HG02973 (cell line): ENCODE measurements around the gene ABCF3.

ENCODE experiments used
- ATAC-seq: cut with Tn5 transposase; IDR thresholded peaks from one replicate; pipeline ENCODE4 v1.9.1; 2021; ENCODE audit warnings: moderate library complexity; ENCODE audit not compliant: unreplicated experiment

The ABCF3 gene

DNA sequence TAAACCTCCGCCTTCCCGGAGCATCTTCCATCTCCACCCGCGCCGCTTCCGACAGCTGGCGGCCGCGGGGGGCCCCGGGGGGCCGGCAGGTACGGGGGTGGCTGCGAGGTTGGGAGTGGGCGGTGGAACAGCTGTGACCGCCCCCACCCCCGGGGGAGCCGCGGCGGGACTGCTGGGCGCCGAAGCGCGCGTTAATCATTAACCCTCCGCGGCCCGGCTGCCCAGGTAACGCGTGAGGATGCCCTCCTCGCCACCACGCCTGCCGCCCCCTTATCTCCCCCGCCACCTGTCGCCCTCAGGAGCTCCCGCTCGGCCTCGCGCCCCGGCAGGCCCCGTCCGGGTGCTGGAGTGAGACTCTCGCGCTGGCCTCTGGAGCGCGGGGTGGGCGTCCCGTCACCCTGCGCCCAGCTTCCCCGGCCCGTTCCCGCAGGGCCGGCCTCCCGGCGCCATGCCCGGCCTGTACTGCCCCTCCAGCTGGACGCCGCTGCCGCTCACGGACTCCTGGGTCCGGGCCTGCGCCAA, 44.1 kb downstream of the ABCF3 start:
- no peak for ATAC-seq

DNA sequence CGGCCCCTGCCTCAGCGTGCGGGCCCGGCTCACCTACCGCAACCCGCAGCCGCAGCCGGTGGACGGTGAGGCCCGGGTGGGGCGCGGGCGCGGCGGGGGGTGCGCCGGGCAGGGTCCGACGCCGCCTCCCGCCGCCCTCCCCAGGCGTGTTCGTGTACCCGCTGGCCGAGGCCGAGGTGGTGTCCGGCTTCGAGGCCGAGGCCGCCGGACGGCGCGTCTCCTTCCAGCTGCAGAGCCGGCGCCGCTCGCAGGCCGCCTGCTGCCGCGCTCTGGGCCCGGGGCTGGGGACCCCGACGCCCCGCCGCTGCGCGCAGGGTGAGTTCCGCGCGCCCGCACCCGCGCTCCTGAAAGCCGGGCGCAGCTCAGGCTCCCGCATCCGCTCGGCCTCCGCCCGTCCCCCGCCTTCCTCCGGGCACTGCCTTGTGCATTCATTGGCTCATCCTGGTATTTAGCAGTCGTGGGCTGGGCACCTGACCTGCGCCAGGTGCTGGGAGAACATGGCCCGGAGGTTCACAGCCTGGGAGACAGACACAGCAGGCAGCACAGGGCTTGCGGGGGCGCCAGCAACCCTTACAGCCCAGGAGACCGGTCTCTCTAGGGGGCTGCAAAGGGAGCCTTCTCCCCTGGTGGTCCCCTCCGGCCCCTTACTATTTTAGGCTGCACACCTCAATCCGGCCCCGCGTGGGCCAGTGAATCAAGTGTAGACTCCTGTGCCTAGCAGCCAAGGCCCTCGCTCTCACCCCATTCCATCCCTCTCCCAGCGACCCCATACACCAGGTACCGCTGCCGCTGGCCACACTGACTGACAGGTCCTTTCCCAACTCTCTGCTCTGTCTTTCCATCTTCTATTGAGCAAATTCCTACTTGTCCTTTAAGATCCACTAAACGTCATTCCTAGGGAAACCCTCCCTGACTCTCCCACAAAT, 44.9 kb downstream of the ABCF3 start:
- no peak for ATAC-seq

DNA sequence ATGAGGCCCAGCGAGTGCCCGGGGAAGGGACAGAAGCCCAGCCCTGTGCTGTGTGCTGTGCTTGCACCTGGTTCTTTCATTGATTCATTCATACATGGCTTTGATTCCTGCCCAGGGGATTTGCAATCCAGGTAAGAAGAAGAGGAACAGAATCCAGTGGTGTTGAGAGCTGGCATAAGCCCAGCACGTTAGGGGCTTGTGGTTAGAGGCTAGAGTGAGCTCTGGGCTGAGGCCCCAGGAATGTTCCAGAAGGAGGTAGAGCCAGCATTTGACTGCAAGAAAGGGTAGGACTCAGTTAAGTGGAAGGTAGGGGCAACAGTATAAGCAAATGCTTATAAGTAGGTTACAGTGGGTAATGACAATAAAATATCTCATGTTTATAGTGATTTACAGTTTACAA, 45.7 kb downstream of the ABCF3 start:
- ATAC-seq = no peak

DNA sequence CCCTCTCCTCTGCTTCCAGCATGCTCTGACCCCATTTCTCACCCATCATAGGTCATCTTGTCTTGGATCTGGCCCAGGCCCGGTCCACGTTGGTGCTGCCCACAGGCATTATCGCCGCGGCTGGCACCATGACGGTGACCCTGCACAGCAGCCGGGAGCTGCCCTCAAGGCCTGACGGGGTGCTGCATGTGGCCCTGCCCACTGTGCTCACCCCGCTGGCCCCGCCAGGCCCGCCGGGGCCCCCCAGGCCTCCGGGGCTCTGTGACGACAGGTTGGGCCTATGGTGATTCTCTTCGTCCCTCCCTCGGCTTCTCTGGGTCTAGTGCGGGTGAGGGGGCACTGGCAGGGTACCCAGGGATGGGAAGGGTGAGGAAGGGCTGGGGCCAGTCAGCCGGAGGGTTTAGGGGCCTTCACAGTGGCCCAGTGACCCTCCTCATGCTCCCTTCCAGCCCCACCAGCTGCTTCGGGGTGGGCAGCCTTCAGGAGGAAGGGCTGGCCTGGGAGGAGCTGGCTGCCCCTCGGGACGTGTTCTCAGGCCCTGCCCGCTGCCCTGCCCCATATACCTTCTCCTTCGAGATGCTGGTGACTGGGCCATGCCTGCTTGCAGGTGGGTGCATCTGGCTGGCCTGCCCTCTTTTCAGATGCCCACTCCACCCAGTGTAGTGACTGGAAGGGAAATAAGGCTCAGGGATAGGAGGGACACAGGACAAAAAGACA, 47.3 kb downstream of the ABCF3 start:
- no peak for ATAC-seq

DNA sequence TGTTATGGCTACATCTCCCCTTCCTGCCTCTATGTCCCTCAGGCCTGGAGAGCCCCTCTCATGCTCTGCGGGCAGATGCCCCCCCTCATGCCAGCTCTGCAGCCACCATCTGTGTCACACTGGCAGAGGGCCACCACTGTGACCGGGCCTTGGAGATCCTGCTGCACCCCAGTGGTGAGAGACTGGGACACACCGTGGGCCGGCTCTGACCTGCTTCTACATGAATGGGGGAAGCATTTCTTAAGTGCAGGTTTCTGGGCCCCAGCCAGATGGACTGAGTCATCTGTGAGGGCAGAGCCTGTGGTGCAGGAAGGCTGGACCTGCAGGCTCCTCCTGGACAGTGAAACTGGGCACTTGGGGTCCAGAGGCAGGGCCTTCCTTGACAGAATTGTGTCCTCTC, 48.2 kb downstream of the ABCF3 start:
- no peak for ATAC-seq

DNA sequence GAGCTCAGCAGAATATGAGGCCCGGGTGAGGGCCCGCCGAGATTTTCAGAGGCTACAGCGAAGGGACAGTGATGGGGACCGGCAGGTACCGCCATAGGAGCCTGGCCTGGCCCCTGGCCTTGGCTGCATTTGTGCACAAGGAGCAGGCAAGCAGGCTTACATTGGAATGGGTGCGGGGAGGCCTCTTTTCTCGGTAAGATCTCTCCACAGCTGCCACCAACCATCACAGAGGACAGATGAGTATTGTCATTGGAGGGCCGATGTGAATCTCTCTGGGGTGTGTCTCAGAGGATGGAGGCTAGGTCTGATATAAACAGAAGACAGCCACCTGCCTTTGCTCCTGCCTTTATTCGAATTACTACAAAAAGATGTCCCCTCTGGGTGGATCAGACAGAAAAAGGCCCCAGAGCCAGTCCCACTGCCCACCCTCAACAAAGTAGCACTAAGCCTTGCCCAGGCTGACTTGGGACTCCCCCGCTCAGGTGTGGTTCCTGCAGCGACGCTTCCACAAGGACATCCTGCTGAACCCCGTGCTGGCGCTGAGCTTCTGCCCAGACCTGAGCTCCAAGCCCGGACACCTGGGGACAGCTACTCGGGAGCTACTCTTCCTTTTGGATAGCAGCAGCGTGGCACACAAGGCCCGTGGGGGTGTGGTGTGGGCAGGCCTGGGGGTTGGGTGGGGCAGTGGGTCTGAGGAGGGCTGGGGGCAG, 48.8 kb downstream of the ABCF3 start:
- no peak for ATAC-seq

DNA sequence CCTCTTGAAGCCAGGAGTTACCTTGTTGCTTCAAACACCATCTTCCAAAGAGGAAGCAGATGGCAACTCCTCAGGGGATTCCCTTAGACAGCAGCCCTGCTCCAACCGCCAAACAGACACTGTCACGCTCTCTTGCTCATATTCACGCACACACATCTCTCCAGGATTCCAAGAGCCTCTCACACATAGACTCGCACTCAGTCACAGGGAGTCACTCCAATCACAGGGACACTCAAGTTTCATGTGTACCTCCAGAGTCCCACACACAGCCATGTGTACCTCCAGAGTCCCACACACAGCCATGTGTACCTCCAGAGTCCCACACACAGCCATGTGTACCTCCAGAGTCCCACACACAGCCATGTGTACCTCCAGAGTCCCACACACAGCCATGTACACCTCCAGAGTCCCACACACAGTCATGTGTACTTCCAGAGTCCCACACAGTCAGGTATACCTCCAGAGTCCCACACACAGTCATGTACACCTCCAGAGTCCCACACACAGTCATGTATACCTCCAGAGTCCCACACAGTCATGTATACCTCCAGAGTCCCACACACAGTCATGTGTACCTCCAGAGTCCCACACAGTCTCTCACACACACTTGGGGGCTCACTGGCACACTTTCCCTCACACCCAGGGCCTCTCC, 49.5 kb downstream of the ABCF3 start:
- ATAC-seq = no peak

DNA sequence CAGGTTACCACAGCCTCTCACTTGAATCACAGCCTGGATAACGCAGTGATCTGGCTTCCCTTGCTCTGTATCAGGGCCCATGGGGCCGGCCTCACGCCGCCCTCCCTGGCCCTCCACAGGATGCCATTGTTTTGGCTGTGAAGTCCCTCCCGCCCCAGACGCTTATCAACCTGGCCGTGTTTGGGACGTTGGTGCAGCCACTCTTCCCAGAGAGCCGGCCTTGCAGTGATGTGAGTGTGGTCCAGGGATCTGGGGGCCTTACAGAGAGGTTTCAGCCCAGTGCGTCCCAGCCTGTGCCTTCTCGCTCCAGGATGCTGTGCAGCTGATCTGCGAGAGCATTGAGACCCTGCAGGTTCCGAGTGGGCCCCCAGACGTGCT, 50.0 kb downstream of the ABCF3 start:
- ATAC-seq = no peak

DNA sequence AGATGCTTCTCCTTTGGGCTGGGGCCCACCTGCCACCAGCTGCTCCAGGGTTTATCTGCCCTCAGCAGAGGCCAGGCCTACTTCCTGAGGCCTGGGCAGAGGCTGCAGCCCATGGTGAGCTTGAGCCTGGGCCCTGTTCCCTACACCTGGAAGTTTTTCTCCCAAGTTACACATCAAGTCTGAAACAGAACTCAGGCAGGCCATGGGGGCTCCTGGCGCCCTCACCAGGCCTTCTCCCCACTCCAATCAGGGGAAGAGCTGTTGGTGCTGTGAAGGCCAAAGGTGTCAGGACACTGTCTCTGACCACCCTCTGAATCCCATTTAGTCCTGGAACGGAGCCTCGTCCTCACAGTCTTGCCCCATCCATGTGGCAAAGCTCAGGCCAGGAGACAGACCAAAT, 50.6 kb downstream of the ABCF3 start:
- ATAC-seq = no peak

DNA sequence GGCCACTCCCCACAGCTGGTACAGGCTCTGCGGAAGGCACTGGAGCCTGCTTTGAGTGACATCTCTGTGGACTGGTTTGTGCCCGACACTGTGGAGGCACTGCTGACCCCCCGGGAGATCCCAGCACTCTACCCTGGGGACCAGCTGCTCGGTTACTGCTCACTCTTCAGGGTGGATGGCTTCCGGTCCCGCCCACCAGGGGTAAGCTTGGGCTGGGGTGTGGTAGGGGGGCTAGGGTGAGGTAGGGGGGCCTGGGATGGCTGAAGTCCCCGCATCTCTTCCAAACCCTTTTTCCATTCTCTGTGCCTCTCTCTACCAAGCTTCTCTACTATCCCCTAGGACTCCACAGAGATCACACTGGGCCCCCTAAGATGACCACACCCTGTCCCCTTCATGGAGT, 51.2 kb downstream of the ABCF3 start:
- no peak for ATAC-seq

DNA sequence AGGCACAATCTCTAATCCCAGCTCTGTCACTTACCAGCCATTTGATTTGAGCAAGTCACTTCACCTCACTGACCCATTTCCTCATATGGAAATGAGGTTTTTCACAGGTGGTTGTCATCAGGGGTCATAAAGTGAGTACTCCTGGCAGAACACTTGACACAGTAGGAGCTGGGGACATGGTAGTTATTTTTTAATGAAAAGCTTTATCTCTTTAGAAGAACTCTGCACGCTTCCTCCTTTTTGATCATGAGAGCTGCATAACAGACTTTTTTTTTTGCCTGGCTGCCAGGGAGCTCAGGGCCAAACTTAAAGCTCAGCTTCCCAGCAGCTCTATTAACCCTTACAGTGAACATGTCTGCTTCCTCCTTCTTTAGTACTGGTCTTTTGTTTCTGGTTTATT, 51.8 kb downstream of the ABCF3 start:
- no peak for ATAC-seq

DNA sequence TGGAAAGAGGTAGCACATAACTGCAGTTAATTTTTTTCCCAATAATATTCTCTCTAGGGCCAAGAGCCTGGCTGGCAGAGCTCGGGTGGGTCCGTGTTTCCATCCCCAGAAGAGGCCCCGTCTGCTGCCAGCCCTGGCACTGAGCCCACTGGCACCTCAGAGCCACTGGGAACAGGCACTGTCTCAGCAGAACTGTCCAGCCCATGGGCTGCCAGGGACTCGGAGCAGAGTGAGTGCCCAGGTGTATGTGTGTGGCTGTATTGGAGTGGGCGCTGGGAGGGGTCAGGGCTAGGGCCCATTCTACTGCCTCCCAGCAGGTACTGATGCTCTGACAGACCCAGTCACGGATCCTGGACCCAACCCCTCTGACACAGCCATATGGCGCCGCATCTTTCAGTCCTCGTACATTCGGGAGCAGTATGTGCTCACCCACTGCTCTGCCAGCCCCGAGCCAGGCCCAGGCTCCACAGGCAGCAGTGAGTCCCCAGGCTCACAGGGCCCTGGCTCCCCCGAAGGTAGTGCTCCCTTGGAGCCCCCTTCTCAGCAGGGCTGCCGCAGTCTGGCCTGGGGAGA, 52.3 kb downstream of the ABCF3 start:
- no peak for ATAC-seq

DNA sequence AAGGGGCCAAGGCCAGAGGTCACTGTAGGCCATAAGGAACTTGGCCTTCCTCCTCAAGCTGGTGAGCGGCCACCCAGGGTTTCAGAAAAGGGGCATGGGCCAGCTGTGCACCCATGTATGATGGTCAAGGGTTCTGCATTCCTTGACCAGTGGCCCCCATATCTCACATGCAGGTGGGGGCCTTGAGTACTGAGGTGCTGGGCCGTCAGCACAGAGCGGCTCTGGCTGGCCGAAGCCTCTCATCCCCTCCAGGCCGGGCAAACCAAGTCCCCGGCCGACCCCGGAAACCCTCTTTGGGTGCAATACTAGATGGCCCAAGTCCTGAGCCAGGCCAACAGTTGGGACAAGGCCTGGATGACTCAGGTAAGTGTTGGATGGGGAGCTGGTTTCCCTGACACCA, 53.2 kb downstream of the ABCF3 start:
- no peak for ATAC-seq

DNA sequence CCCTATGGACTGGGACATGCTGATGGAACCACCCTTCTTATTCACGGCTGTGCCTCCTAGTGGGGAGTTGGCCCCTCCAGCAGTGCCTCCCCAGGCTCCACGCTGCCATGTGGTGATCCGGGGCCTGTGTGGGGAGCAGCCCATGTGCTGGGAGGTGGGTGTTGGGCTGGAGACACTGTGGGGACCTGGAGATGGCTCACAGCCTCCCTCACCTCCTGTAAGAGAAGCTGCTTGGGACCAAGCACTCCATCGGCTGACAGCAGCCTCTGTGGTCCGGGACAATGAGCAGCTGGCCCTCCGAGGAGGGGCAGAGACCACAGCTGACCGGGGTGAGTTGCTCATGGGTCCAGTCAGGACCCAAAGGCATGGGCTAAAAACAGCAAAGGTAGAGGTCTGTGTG, 53.7 kb downstream of the ABCF3 start:
- no peak for ATAC-seq

DNA sequence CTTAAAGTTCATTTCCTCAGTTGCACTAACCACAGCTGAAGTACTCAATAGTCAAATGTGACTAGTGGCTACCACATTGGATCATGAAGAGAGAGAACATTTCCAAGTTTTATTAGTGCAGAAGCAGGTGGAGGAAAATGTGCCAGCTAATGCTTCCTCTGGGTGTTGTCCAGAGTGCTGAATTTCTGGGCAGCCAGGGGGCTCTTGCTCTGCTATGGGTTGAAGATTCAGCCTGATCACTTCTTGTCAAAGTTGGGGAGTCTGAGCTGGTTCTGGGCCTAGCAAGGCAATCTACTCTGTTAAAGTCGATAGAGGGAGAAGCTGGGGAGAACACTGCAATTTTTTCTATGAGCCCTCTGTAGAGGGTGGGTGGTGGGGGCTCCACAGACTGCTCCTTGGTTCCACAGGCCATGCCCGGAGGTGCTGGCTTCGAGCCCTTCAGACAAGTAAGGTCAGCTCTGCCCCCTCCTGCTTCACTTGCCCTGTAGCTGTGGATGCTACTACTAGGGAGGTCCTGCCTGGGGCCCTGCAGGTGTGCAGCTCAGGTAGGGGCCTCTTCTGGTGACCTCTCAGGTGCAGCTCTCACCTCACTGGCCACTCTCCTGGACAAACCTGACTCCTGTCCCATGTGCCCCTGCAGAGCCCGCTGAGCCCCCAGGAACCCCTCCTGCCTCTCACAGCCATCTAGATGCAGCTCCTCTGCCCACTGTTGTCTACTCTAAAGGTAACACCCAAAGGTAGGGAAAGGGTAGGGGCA, 54.6 kb downstream of the ABCF3 start:
- no peak for ATAC-seq

DNA sequence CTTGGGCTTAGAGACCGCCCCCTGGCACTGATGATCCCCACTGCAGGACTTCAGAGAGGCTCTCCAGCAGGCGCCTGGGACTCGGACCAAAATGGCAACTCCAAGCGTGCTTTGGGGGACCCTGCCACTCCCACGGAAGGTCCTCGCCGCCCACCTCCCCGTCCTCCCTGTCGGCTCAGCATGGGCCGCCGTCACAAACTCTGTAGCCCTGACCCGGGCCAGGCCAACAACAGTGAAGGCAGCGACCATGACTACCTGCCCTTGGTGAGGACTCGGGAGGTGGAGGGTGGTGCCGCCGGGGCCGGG, 55.1 kb downstream of the ABCF3 start:
- no peak for ATAC-seq

DNA sequence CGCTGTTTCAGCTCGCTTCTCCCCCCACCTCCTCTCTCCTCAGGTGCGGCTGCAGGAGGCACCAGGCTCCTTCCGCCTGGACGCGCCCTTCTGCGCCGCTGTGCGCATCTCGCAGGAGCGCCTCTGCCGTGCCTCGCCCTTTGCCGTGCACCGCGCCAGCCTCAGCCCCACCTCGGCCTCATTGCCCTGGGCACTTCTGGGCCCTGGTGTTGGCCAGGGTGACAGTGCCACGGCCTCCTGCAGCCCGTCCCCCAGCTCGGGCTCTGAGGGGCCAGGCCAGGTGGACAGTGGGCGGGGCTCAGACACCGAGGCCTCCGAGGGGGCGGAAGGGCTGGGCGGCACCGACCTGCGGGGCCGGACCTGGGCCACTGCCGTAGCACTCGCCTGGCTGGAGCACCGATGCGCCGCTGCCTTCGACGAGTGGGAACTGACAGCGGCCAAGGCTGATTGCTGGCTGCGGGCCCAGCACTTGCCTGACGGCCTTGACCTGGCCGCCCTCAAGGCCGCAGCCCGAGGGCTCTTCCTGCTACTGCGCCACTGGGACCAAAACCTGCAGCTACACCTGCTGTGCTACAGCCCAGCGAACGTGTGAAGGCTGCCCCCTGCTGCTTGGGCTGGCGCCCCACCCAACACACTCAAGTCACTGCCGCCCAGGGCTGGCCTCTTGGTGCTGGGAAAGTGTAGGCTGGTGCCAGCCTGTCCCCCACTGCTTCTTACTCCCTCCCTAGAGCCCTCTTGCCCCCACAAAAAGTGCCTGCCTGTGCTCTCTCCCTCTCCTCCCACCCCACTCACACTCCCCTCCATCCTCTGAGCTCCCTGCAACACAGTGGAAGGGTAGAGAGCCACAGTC, 55.7 kb downstream of the ABCF3 start:
- ATAC-seq = no peak

DNA sequence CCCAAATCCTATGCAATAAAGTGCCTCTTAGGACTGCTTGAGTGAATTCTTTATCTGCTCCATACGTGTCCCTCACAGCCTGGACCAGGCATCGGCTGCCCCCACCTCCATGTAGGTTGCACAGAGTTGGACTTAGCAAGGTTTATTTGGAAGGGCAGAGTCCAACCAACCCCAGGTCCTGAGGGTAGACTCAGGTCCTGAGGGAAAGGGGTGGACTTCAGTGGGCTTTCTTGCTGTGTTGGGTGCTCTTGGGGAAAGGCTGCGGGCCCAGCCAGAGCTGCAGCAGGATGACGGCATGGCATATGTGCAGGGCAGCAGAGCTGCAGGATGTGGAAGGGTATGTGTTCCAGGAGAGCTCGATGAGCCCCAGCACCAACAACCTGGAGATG, 56.3 kb downstream of the ABCF3 start:
- ATAC-seq = no peak
